ENCODE results near the gene CELA2A. TPM values are rescaled to one million over a fixed set of nuclear protein-coding genes. Genes with fewer than 3 reads are reported as not detected.
"Not testable (repeated sequence)": the region's sequence is repeated elsewhere in the genome, so short reads cannot be mapped to it uniquely, and the experiment has no call there.

Gene CELA2A
- polyA plus RNA-seq, 1 donor (not counting 4 experiments of a cell fraction or from before 2014, with no cell fraction given): not detected

DNA sequence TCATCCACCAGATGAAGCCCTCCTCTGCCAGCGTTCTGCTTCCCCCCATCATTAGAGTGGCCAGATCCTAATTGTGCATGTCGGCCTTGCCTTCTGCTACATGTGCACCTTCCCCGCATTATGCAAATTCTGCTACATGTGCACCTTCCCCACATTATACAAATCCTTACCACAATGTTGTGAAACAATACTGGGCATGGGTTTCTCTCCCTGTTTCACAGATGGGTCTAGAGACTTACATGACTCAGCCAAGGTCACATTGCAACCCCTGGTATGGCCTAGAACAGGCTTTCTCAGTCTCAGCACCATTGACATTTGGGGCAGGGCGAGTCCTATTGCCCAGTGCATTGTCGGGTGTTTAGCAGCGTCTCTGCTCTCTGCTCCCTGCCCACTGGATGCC lies 1.0 kb upstream of the CELA2A start:
- TF ChIP-seq EZH2 (IDR thresholded peaks at IDR 0.05; ENCODE audit: low read length): no peak
- TF ChIP-seq, protein P1, sequence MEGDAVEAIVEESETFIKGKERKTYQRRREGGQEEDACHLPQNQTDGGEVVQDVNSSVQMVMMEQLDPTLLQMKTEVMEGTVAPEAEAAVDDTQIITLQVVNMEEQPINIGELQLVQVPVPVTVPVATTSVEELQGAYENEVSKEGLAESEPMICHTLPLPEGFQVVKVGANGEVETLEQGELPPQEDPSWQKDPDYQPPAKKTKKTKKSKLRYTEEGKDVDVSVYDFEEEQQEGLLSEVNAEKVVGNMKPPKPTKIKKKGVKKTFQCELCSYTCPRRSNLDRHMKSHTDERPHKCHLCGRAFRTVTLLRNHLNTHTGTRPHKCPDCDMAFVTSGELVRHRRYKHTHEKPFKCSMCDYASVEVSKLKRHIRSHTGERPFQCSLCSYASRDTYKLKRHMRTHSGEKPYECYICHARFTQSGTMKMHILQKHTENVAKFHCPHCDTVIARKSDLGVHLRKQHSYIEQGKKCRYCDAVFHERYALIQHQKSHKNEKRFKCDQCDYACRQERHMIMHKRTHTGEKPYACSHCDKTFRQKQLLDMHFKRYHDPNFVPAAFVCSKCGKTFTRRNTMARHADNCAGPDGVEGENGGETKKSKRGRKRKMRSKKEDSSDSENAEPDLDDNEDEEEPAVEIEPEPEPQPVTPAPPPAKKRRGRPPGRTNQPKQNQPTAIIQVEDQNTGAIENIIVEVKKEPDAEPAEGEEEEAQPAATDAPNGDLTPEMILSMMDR (optimal IDR thresholded peaks at IDR 0.05 in 1 of 3, IDR thresholded peaks at IDR 0.05 in 1 of 3, conservative IDR thresholded peaks at IDR 0.05 in 1 of 3; ENCODE audit: extremely low read depth in 1 of 3, insufficient read depth in 2 of 3, low read length in 3 of 3): no peak
- Histone ChIP-seq H3K9ac (ENCODE audit: control insufficient read depth, extremely low read depth, insufficient read depth, low read length) (no peak overlapping the region), H3K27ac (ENCODE audit: control insufficient read depth, insufficient read depth, low read length) (no peak overlapping the region), H3K4me3 (ENCODE audit: control insufficient read depth in 2 of 3, extremely low read depth in 1 of 3, insufficient read depth in 2 of 3, low read depth in 1 of 3, low read length in 3 of 3) (no peak overlapping the region), H3K36me3 (ENCODE audit: control insufficient read depth in 2 of 2, extremely low read depth in 1 of 2, insufficient read depth in 2 of 2, low read length in 2 of 2) (no peaks in the 10 kb centered on the region), H3K9me3 (ENCODE audit: control insufficient read depth, low read depth, low read length) (no peaks in the 10 kb centered on the region), H3K4me2 (ENCODE audit: control insufficient read depth, extremely low read depth, insufficient read depth, low read depth, low read length) (no peak overlapping the region), H3K9me1 (ENCODE audit: control insufficient read depth, extremely low read depth, insufficient read depth, low read length) (no peaks in the 10 kb centered on the region), H2AFZ (ENCODE audit: control insufficient read depth, low read length) (no peak overlapping the region), H4K20me1 (ENCODE audit: control insufficient read depth, extremely low read depth, insufficient read depth, low read length) (no peaks in the 10 kb centered on the region), H3K79me2 (ENCODE audit: control insufficient read depth, insufficient read depth, low read length) (no peaks in the 10 kb centered on the region), H3K27me3 (ENCODE audit: control insufficient read depth, extremely low read depth, insufficient read depth, low read length) (no peaks in the 10 kb centered on the region), H3K4me1 (ENCODE audit: control insufficient read depth, extremely low read depth, insufficient read depth, low read length) (no peaks in the 10 kb centered on the region)
- dilution Hi-C loops (cut with MboI; ENCODE audit: extremely low pct_ligation_motif_present, low sequenced_read_pairs): no loop called here
- DNase-seq (ENCODE audit: low read depth, low spot score): no peak
- FAIRE-seq: no peak

- Histone ChIP-seq H3K4me2 (ENCODE audit: control insufficient read depth, extremely low read depth, insufficient read depth, low read depth, low read length) (no peak overlapping the region), H4K20me1 (ENCODE audit: control insufficient read depth, extremely low read depth, insufficient read depth, low read length) (no peaks in the 10 kb centered on the region), H3K9me1 (ENCODE audit: control insufficient read depth, extremely low read depth, insufficient read depth, low read length) (no peaks in the 10 kb centered on the region), H3K27me3 (ENCODE audit: control insufficient read depth, extremely low read depth, insufficient read depth, low read length) (no peaks in the 10 kb centered on the region), H3K9me3 (ENCODE audit: control insufficient read depth, low read depth, low read length) (no peaks in the 10 kb centered on the region), H3K27ac (ENCODE audit: control insufficient read depth, insufficient read depth, low read length) (no peak overlapping the region), H3K79me2 (ENCODE audit: control insufficient read depth, insufficient read depth, low read length) (no peaks in the 10 kb centered on the region), H3K9ac (ENCODE audit: control insufficient read depth, extremely low read depth, insufficient read depth, low read length) (no peak overlapping the region), H3K36me3 (ENCODE audit: control insufficient read depth in 2 of 2, extremely low read depth in 1 of 2, insufficient read depth in 2 of 2, low read length in 2 of 2) (no peaks in the 10 kb centered on the region), H2AFZ (ENCODE audit: control insufficient read depth, low read length) (no peak overlapping the region), H3K4me3 (ENCODE audit: control insufficient read depth in 2 of 3, extremely low read depth in 1 of 3, insufficient read depth in 2 of 3, low read depth in 1 of 3, low read length in 3 of 3) (no peak overlapping the region), H3K4me1 (ENCODE audit: control insufficient read depth, extremely low read depth, insufficient read depth, low read length) (no peaks in the 10 kb centered on the region)
- dilution Hi-C loops (cut with MboI; ENCODE audit: extremely low pct_ligation_motif_present, low sequenced_read_pairs): no loop called here
- FAIRE-seq: no peak
- no peak for DNase-seq (ENCODE audit: low read depth, low spot score)
- TF ChIP-seq, protein P1 (optimal IDR thresholded peaks at IDR 0.05 in 1 of 3, IDR thresholded peaks at IDR 0.05 in 1 of 3, conservative IDR thresholded peaks at IDR 0.05 in 1 of 3; ENCODE audit: extremely low read depth in 1 of 3, insufficient read depth in 2 of 3, low read length in 3 of 3): no peak
- no peak for TF ChIP-seq EZH2 (IDR thresholded peaks at IDR 0.05; ENCODE audit: low read length)
These were observed 1.1 kb downstream of the CELA2A start for GRCh38 chr1:15457585-15457984.

DNA sequence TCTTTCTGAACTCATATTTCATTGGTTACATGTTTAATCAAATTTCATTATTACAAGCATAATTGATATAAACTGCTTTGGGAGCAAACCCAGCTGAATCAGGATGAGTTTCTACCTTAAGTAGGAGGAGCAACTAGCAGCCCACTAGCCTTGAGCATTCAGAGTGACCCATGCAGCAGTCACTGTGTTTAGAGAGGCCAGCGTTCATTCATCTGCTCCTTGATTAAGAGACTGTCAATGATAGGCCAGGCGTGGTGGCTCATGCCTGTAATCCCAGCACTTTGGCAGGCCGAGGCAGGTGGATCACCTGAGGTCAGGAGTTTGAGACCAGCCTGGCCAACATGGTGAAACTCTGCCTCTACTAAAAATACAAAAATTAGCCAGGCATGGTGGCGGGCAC lies 1.9 kb downstream of the CELA2A start:
- H3K4me1 ChIP-seq (ENCODE audit: control insufficient read depth, extremely low read depth, insufficient read depth, low read length); H3K27me3 ChIP-seq (ENCODE audit: control insufficient read depth, extremely low read depth, insufficient read depth, low read length); H3K36me3 ChIP-seq (ENCODE audit: control insufficient read depth in 2 of 2, extremely low read depth in 1 of 2, insufficient read depth in 2 of 2, low read length in 2 of 2); FAIRE-seq; dilution Hi-C loops (cut with MboI; ENCODE audit: extremely low pct_ligation_motif_present, low sequenced_read_pairs); H3K9ac ChIP-seq (ENCODE audit: control insufficient read depth, extremely low read depth, insufficient read depth, low read length); H2AFZ ChIP-seq (ENCODE audit: control insufficient read depth, low read length); H3K9me1 ChIP-seq (ENCODE audit: control insufficient read depth, extremely low read depth, insufficient read depth, low read length); H3K4me3 ChIP-seq (ENCODE audit: control insufficient read depth in 2 of 3, extremely low read depth in 1 of 3, insufficient read depth in 2 of 3, low read depth in 1 of 3, low read length in 3 of 3); H3K9me3 ChIP-seq (ENCODE audit: control insufficient read depth, low read depth, low read length); DNase-seq (ENCODE audit: low read depth, low spot score); H3K4me2 ChIP-seq (ENCODE audit: control insufficient read depth, extremely low read depth, insufficient read depth, low read depth, low read length); H3K79me2 ChIP-seq (ENCODE audit: control insufficient read depth, insufficient read depth, low read length); H4K20me1 ChIP-seq (ENCODE audit: control insufficient read depth, extremely low read depth, insufficient read depth, low read length); H3K27ac ChIP-seq (ENCODE audit: control insufficient read depth, insufficient read depth, low read length): not testable (repeated sequence)

Data from keratinocyte (primary cell).